Lower leg skin (tissue), 4 donors: ENCODE measurements around the gene L3MBTL3. TPM values are rescaled to one million over a fixed set of nuclear protein-coding genes. Genes with fewer than 3 reads are reported as not detected.
"Not testable (repeated sequence)": the region's sequence is repeated elsewhere in the genome, so short reads cannot be mapped to it uniquely, and the experiment has no call there.

Experiments
- DNase-seq, 2 donors: peaks; one replicate each; pipeline ENCODE4 v3.0.0-alpha.2; 2019; ENCODE audit warnings: low spot score in 2 of 2
- H3K4me3 ChIP-seq: fragments of 200-600 bp; sonication (generic); 2 replicates; pipeline ENCODE4 v1.5.1; 2017; ENCODE audit warnings: mild to moderate bottlenecking, low read depth; ENCODE audit not compliant: poor library complexity, severe bottlenecking
- CTCF ChIP-seq, 3 donors: fragments of 450-650 bp; IDR thresholded peaks; one replicate each; pipeline ENCODE4 v1.5.1; 2016; ENCODE audit warnings: antibody characterized with exemption in 3 of 3, mild to moderate bottlenecking in 3 of 3, moderate library complexity in 2 of 3
- POLR2A ChIP-seq, 2 donors: fragments of 450-650 bp; IDR thresholded peaks; one replicate each; pipeline ENCODE4 v1.6.1; 2016 to 2017; ENCODE audit warnings: antibody characterized with exemption in 2 of 2, mild to moderate bottlenecking in 1 of 2, moderate library complexity in 1 of 2
- WGBS, 2 donors: methylation state at CpG; one replicate each; pipeline ENCODE4 v1.1.5; 2018; 5-methylcytosine and 5-hydroxymethylcytosine counted together
- intact Hi-C: fragments of 100-400 bp; cut with DNase I; formaldehyde crosslinking; loops from one replicate; pipeline ENCODE4 v1.15.0; 2023; ENCODE audit warnings: low total_unique reads
- total RNA-seq, 4 donors: library from RNA; depleted of rRNA; stranded (reverse); fragments of >200 nt; gene quantifications; one replicate each; pipeline ENCODE4 v1.1.0, GENCODE V29; 2016

L3MBTL3 gene
- total RNA-seq, 4 donors from 2014 or later: 4.0 to 10.0 (median 5.9) TPM

DNA sequence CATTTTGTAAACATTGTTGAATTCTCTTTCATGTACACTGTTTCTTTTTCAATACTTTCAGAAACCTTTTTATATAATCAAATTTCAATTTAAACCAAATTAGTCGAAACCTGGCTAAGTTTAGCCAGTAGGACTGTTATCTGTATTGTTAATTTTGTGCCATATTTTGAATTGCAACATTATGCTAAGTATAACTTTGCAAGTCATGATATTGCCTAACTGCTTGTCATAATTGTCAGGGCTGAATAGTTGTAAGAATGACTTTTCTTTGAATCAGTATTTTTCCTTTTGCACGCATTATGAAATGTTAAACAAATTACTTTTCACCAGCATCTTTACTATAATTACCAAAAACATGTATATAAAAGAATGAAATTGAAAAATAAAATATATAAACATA lies 121.7 kb downstream of the L3MBTL3 start:
- no peak for DNase-seq
- no peak for TF ChIP-seq POLR2A (IDR thresholded peaks at IDR 0.05)
- no peak for TF ChIP-seq CTCF (IDR thresholded peaks at IDR 0.05)
- intact Hi-C loops: no loop called here
- no peak overlapping the region for H3K4me3 ChIP-seq
- 88 to 97% methylated on average over 2 of the region's 2 CpGs for WGBS, 2 donors

DNA sequence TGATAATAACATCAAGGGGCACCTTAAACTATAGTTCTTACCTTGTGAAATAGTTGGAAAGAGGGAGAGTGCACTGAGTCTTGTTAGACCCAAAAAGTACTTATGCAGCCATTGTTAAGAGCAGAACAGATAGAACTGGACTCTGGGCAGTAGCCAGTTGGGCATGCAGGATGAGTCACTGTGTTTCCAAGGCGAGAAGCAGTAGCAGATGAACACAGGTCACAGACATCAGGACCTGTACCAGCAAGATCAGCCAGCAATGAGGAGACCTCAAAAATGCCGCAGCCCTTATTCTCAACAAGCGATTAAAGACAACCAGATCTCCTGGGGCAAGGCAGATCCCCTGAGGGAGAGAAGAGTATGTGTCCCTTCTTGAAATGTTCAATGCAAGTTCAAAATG lies 125.3 kb downstream of the L3MBTL3 start:
- H3K4me3 ChIP-seq: no peak overlapping the region
- DNase-seq: no peak
- 85 to 90% methylated on average over 3 of the region's 3 CpGs for WGBS, 2 donors
- TF ChIP-seq POLR2A (IDR thresholded peaks at IDR 0.05): no peak
- no peak for TF ChIP-seq CTCF (IDR thresholded peaks at IDR 0.05)
- intact Hi-C loops: no loop called here

GRCh38 chr6:130147111-130147510 lies 128.7 kb downstream of the L3MBTL3 start:
- WGBS, 2 donors: 88 to 91% methylated on average over 3 of the region's 3 CpGs
- no peak for TF ChIP-seq POLR2A (IDR thresholded peaks at IDR 0.05)
- no peak for TF ChIP-seq CTCF (IDR thresholded peaks at IDR 0.05)
- intact Hi-C loops: no loop called here
- DNase-seq: no peak
- no peak overlapping the region for H3K4me3 ChIP-seq

GRCh38 chr6:130148181-130148580 lies 129.8 kb downstream of the L3MBTL3 start:
- intact Hi-C loops: no loop called here
- TF ChIP-seq POLR2A (IDR thresholded peaks at IDR 0.05): no peak
- TF ChIP-seq CTCF (IDR thresholded peaks at IDR 0.05): no peak
- 84 to 87% methylated on average over 7 of the region's 7 CpGs for WGBS, 2 donors
- no peak overlapping the region for H3K4me3 ChIP-seq
- DNase-seq: no peak

GRCh38 chr6:130149016-130149415 lies 130.6 kb downstream of the L3MBTL3 start:
- intact Hi-C loops, DNase-seq, H3K4me3 ChIP-seq: not testable (repeated sequence)
- WGBS, 2 donors: 92% methylated on average over 2 of the region's 2 CpGs

DNA sequence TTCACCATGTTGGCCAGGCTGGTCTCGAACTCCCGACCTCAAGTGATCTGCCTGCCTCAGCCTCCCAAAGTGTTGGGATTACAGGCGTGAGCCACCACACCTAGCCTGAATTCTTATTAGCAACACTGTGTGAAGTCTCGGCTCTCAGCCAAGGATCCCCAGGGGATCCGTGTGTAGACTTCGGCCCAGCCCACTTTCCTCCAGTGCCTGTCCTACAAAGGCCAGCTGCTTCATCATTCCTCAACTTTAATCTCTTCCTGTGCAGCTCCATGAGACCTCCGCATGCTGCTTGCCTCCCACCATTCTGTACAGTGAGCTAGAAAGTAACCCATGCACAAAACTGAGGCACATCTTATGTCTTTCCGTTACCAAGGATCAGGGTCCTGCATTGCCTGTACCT lies 132.5 kb downstream of the L3MBTL3 start:
- no peak for DNase-seq
- TF ChIP-seq CTCF (IDR thresholded peaks at IDR 0.05) (no peak), POLR2A (IDR thresholded peaks at IDR 0.05) (no peak)
- H3K4me3 ChIP-seq: no peak overlapping the region
- intact Hi-C loops: no loop called here
- 72 to 81% methylated on average over 8 of the region's 8 CpGs for WGBS, 2 donors
